Large intestine (tissue), 12 donors: ENCODE measurements around the gene ARL17A. TPM values are rescaled to one million over a fixed set of nuclear protein-coding genes. Genes with fewer than 3 reads are reported as not detected.
"Not testable (repeated sequence)": the region's sequence is repeated elsewhere in the genome, so short reads cannot be mapped to it uniquely, and the experiment has no call there.

Experiments used
- DNase-seq, 2 donors: peaks; one replicate each; pipeline versions ENCODE4 v3.0.0 to v3.0.0-alpha.2; 2013
- H3K27ac ChIP-seq: one replicate; pipeline ENCODE4 v1.5.1; 2013; ENCODE audit warnings: low read length
- H3K27me3 ChIP-seq: 2 replicates; pipeline ENCODE4 v1.6.1; 2013; ENCODE audit warnings: low read length; ENCODE audit not compliant: control insufficient read depth, insufficient read depth
- H3K36me3 ChIP-seq: 2 replicates; pipeline ENCODE4 v1.6.1; 2013; ENCODE audit warnings: low read length; ENCODE audit not compliant: control insufficient read depth, insufficient read depth
- H3K4me1 ChIP-seq: one replicate; pipeline ENCODE4 v1.6.1; 2013; ENCODE audit warnings: low read length; ENCODE audit not compliant: control insufficient read depth, insufficient read depth
- H3K4me3 ChIP-seq: one replicate; pipeline ENCODE4 v1.5.1; 2013; ENCODE audit warnings: low read length
- H3K9me3 ChIP-seq: one replicate; pipeline ENCODE4 v1.6.1; 2013; ENCODE audit warnings: mild to moderate bottlenecking, low read depth, low read length, moderate library complexity; ENCODE audit not compliant: control insufficient read depth
- WGBS: methylation state at CpG from one replicate; pipeline ENCODE4 v1.1.5; 2013; ENCODE audit warnings: low lambda C conversion rate; ENCODE audit not compliant: insufficient coverage; 5-methylcytosine and 5-hydroxymethylcytosine counted together
- long read RNA-seq, 11 donors: transcript quantifications; one replicate each; lab custom pipeline, GENCODE V29; 2026
- polyA plus RNA-seq: library from polyadenylated mRNA; unstranded; fragments of 120-200 nt; gene quantifications from one replicate; pipeline ENCODE4 v1.2.1, GENCODE V29; 2013

ARL17A gene
- polyA plus RNA-seq, result 27.8 TPM
- long read RNA-seq, donor 1, partial matches to known transcripts, result 0 of 1 reads
- long read RNA-seq, donor 1, other reads (novel, unspliced or antisense), result 0 of 1 reads
- long read RNA-seq, donor 2, partial matches to known transcripts, result 48 of 51 reads
- long read RNA-seq, donor 2, other reads (novel, unspliced or antisense), result 0 of 51 reads
- long read RNA-seq, donor 3, result 0 reads
- long read RNA-seq, donor 4, partial matches to known transcripts, result 0 of 1 reads
- long read RNA-seq, donor 4, other reads (novel, unspliced or antisense), result 0 of 1 reads
- long read RNA-seq, donor 5, partial matches to known transcripts, result 0 of 2 reads
- long read RNA-seq, donor 5, other reads (novel, unspliced or antisense), result 0 of 2 reads
- long read RNA-seq, donor 6, partial matches to known transcripts, result 41 of 48 reads
- long read RNA-seq, donor 6, other reads (novel, unspliced or antisense), result 5 of 48 reads
- long read RNA-seq, donor 7, partial matches to known transcripts, result 0 of 2 reads
- long read RNA-seq, donor 7, other reads (novel, unspliced or antisense), result 0 of 2 reads
- long read RNA-seq, donor 8, transcript ARL17A-202 (4 exons, 3,945 nt), result major isoform, 7 of 98 reads
- long read RNA-seq, donor 8, partial matches to known transcripts, result 91 of 98 reads
- long read RNA-seq, donor 8, other reads (novel, unspliced or antisense), result 0 of 98 reads
- long read RNA-seq, donor 9, partial matches to known transcripts, result 6 of 9 reads
- long read RNA-seq, donor 9, other reads (novel, unspliced or antisense), result 0 of 9 reads
- long read RNA-seq, donor 10, partial matches to known transcripts, result 0 of 2 reads
- long read RNA-seq, donor 10, other reads (novel, unspliced or antisense), result 0 of 2 reads
- long read RNA-seq, donor 11, result 0 reads

GRCh38 chr17:46579083-46580075 is at the start of gene ARL17A:
Gene ARL17A (minus strand): TSS chr17:46579691. CDS start chr17:46576322, 3,369 bp downstream.
- not testable (repeated sequence) for H3K27ac ChIP-seq, H3K36me3 ChIP-seq, H3K9me3 ChIP-seq, H3K4me1 ChIP-seq, H3K27me3 ChIP-seq, DNase-seq
- no CpG with 5 or more reads among the region's 65 CpGs for WGBS
- H3K4me3 ChIP-seq, result peak within 1 kb of the TSS; percentile 21

- WGBS, result no CpG with 5 or more reads among the region's 5 CpGs
- H3K4me1 ChIP-seq, H3K4me3 ChIP-seq, H3K27me3 ChIP-seq, H3K36me3 ChIP-seq, H3K9me3 ChIP-seq, H3K27ac ChIP-seq, DNase-seq: not testable (repeated sequence)
These were observed 49.4 kb upstream of the ARL17A start for GRCh38 chr17:46628753-46629436.

DNA sequence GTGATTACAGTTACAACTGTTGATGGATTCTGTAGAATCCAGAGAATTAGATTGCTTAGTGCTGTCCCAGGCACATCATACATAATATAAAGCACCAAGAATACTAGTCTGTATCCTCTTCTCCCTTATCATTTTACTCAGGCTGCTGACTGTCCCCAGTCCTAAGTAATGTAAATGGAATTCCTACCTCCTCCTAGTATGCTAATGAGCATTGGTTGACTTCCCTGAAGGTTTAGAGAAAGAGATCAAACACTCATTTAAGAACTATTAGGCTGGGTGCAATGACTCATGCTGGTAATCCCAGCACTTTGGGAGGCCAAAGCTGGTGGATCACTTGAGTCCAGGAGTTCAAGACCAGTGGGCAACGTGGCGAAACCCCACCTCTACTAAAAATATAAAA is 48.0 kb upstream of the ARL17A start:
- H3K27ac ChIP-seq, H3K27me3 ChIP-seq, DNase-seq, H3K9me3 ChIP-seq, H3K4me3 ChIP-seq, H3K36me3 ChIP-seq, H3K4me1 ChIP-seq: not testable (repeated sequence)
- WGBS, result no CpG with 5 or more reads among the region's 2 CpGs

DNA sequence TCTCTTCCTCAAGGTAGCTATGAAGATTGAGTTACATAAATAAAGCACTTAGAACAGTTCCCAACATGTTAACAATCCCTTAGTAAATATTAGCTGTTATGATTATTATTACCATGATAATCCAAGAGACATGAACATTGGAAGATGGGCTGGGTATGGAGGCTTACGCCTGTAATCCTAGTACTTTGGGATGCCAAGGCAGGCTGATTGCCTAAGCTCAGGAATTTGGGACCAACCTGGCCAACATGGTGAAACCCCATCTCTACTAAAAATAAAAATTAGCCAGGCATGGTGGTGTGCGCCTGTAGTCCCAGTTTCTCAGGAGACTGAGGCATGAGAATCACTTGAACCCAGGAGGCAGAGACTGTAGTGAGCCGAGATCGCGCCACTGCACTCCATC is 45.2 kb upstream of the ARL17A start:
- not testable (repeated sequence) for H3K36me3 ChIP-seq, DNase-seq, H3K27me3 ChIP-seq, H3K4me3 ChIP-seq, H3K4me1 ChIP-seq, H3K27ac ChIP-seq, H3K9me3 ChIP-seq
- no CpG with 5 or more reads among the region's 5 CpGs for WGBS

- DNase-seq, H3K27ac ChIP-seq, H3K4me3 ChIP-seq, H3K36me3 ChIP-seq, H3K4me1 ChIP-seq, H3K27me3 ChIP-seq, H3K9me3 ChIP-seq: not testable (repeated sequence)
- WGBS, result no CpG with 5 or more reads among the region's 2 CpGs
These were observed 44.3 kb upstream of the ARL17A start for GRCh38 chr17:46623790-46624189.

DNA sequence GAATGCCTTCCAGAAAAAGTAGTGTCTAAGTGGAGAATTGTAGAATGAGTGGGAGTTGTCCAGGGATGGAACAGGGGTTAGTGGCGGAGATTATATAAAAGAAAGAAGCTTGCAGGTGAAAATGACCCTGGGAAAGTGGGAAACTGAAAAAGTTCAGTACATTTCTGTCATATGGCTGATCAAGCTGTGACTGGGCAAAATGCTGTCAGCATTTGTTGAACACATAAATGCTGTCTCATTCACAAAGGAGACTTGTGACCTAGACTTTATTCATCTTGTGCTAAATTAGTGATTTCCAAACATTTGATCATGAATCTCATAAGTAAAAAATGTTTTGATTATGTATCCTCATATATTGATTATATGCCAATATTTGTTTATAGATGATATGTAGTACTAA is 39.5 kb upstream of the ARL17A start:
- H3K9me3 ChIP-seq, H3K36me3 ChIP-seq, H3K4me1 ChIP-seq, H3K4me3 ChIP-seq, H3K27ac ChIP-seq, H3K27me3 ChIP-seq, DNase-seq: not testable (repeated sequence)
- no CpG with 5 or more reads among the region's 1 CpG for WGBS

- not testable (repeated sequence) for DNase-seq, H3K27ac ChIP-seq, H3K4me1 ChIP-seq, H3K9me3 ChIP-seq, H3K27me3 ChIP-seq, H3K36me3 ChIP-seq, H3K4me3 ChIP-seq
- WGBS, result no CpG with 5 or more reads among the region's 3 CpGs
These were observed 37.6 kb upstream of the ARL17A start for GRCh38 chr17:46617121-46617520.

DNA sequence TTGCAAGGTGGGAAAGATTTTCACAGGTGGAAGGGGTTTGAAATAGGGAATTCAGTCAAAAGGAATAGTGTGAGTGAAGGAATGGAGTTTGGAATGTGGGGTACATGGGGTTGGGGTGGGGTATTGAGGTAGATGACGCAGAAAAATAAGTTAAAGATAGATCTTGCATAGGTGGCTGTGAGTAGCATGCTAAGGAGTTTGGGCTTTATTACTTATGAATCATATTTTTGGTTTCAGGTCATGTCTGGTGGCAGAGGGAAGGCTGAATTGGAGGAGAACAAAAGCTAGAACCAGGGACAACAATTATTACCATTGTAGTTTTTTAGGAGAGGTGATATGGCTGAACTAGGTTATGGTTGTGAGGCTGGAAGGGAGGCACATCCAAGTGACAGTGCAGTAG is 34.4 kb upstream of the ARL17A start:
- DNase-seq, H3K27ac ChIP-seq, H3K9me3 ChIP-seq, H3K4me1 ChIP-seq, H3K4me3 ChIP-seq, H3K36me3 ChIP-seq, H3K27me3 ChIP-seq: not testable (repeated sequence)
- no CpG with 5 or more reads among the region's 1 CpG for WGBS

- not testable (repeated sequence) for H3K27me3 ChIP-seq, H3K27ac ChIP-seq, H3K4me3 ChIP-seq, H3K9me3 ChIP-seq, H3K36me3 ChIP-seq, DNase-seq, H3K4me1 ChIP-seq
- no CpG with 5 or more reads among the region's 2 CpGs for WGBS
These were observed 31.8 kb upstream of the ARL17A start for GRCh38 chr17:46611304-46611703.
